22Rv1 (cell line): ENCODE results near the gene CD40LG.

Source experiments
- CTCF ChIP-seq: fragments of 450-650 bp; IDR thresholded peaks from 2 replicates; pipeline ENCODE4 v1.5.1; 2017; ENCODE audit warnings: mild to moderate bottlenecking
- ZFX ChIP-seq: fragments of 450-650 bp; IDR thresholded peaks from 2 replicates; pipeline ENCODE4 v1.6.1; 2017; ENCODE audit warnings: antibody characterized with exemption, borderline replicate concordance

- TF ChIP-seq CTCF = peak; percentile 22
- TF ChIP-seq ZFX = no peak
These were observed 39.5 kb upstream of the CD40LG start for GRCh38 chrX:136608295-136608933.
